ENCODE measurements around the gene TBC1D8.
"Not testable (repeated sequence)": the region's sequence is repeated elsewhere in the genome, so short reads cannot be mapped to it uniquely, and the experiment has no call there.

Gene TBC1D8

GRCh38 chr2:101052147-101052546 lies 99.0 kb downstream of the TBC1D8 start:
- no peak for DNase-seq (ENCODE audit: low spot score)
- no peak for TF ChIP-seq CTCF (IDR thresholded peaks at IDR 0.05; ENCODE audit: borderline replicate concordance, control extremely low read depth, extremely low read depth, insufficient read depth, missing control alignments)
- in situ Hi-C loops (cut with MboI; ENCODE audit: low sequenced_read_pairs, unreplicated experiment), result no loop called here

GRCh38 chr2:101050886-101051285 lies 100.3 kb downstream of the TBC1D8 start:
- DNase-seq (ENCODE audit: low spot score); in situ Hi-C loops (cut with MboI; ENCODE audit: low sequenced_read_pairs, unreplicated experiment): not testable (repeated sequence)

- in situ Hi-C loops (cut with MboI; ENCODE audit: low sequenced_read_pairs, unreplicated experiment), result no loop called here
- no peak for TF ChIP-seq CTCF (IDR thresholded peaks at IDR 0.05; ENCODE audit: borderline replicate concordance, control extremely low read depth, extremely low read depth, insufficient read depth, missing control alignments)
These were observed 102.4 kb downstream of the TBC1D8 start for GRCh38 chr2:101048756-101049155.

GRCh38 chr2:101047774-101048173 lies 103.4 kb downstream of the TBC1D8 start:
- in situ Hi-C loops (cut with MboI; ENCODE audit: low sequenced_read_pairs, unreplicated experiment), result no loop called here
- no peak for TF ChIP-seq CTCF (IDR thresholded peaks at IDR 0.05; ENCODE audit: borderline replicate concordance, control extremely low read depth, extremely low read depth, insufficient read depth, missing control alignments)
- no peak for DNase-seq (ENCODE audit: low spot score)

More at GRCh38 chr2:101048756-101049155, 102.4 kb downstream of the TBC1D8 start:
- no peak for DNase-seq (ENCODE audit: low spot score)

GRCh38 chr2:101047075-101047766 lies 104.0 kb downstream of the TBC1D8 start:
- no peak for DNase-seq (ENCODE audit: low spot score)
- in situ Hi-C loops (cut with MboI; ENCODE audit: low sequenced_read_pairs, unreplicated experiment), result no loop called here
- no peak for TF ChIP-seq CTCF (IDR thresholded peaks at IDR 0.05; ENCODE audit: borderline replicate concordance, control extremely low read depth, extremely low read depth, insufficient read depth, missing control alignments)

- TF ChIP-seq CTCF (IDR thresholded peaks at IDR 0.05; ENCODE audit: borderline replicate concordance, control extremely low read depth, extremely low read depth, insufficient read depth, missing control alignments), result no peak
- in situ Hi-C loops (cut with MboI; ENCODE audit: low sequenced_read_pairs, unreplicated experiment), result no loop called here
- no peak for DNase-seq (ENCODE audit: low spot score)
These were observed 105.9 kb downstream of the TBC1D8 start for GRCh38 chr2:101045330-101045729.

- in situ Hi-C loops (cut with MboI; ENCODE audit: low sequenced_read_pairs, unreplicated experiment), result no loop called here
These were observed 109.8 kb downstream of the TBC1D8 start for GRCh38 chr2:101041413-101041812.

More at GRCh38 chr2:101041413-101041812, 109.8 kb downstream of the TBC1D8 start:
- no peak for DNase-seq (ENCODE audit: low spot score)
- TF ChIP-seq CTCF (IDR thresholded peaks at IDR 0.05; ENCODE audit: borderline replicate concordance, control extremely low read depth, extremely low read depth, insufficient read depth, missing control alignments), result no peak

Data from GM13976 (cell line).